Astrocyte (in vitro differentiated cells and primary cell): ENCODE results near the gene GPR68. TPM values are rescaled to one million over a fixed set of nuclear protein-coding genes. Genes with fewer than 3 reads are reported as not detected.
A peak's percentile ranks its signal among the peaks of the same experiment; 100 is the strongest.
"Not testable (repeated sequence)": the region's sequence is repeated elsewhere in the genome, so short reads cannot be mapped to it uniquely, and the experiment has no call there.

Source experiments
- DNase-seq: peaks from one replicate; pipeline ENCODE4 v3.0.0-alpha.2; 2010; ENCODE audit warnings: low read depth
- FAIRE-seq: peaks from 2 replicates; lab custom pipeline; 2011; peaks lifted over from hg19 to GRCh38; lab: Jason Lieb, UNC
- H2AFZ ChIP-seq: 2 replicates; pipeline ENCODE4 v1.6.0; 2012; ENCODE audit warnings: low read depth, low read length, inconsistent platforms
- H3K27ac ChIP-seq: 2 replicates; pipeline ENCODE4 v1.5.1; 2011; ENCODE audit warnings: low read depth, low read length, inconsistent platforms
- H3K27me3 ChIP-seq: 2 replicates; pipeline ENCODE4 v1.6.0; 2011; ENCODE audit warnings: low read length, inconsistent platforms; ENCODE audit not compliant: insufficient read depth
- H3K36me3 ChIP-seq: 2 replicates; pipeline ENCODE4 v1.5.1; 2011; ENCODE audit warnings: low read length, inconsistent platforms; ENCODE audit not compliant: insufficient read depth
- H3K4me1 ChIP-seq: 2 replicates; pipeline ENCODE4 v1.5.1; 2011; ENCODE audit warnings: low read length, inconsistent platforms; ENCODE audit not compliant: insufficient read depth
- H3K4me2 ChIP-seq: 2 replicates; pipeline ENCODE4 v1.6.0; 2012; ENCODE audit warnings: low read length, inconsistent platforms
- H3K4me3 ChIP-seq: 2 replicates; pipeline ENCODE4 v1.5.1; 2011; ENCODE audit warnings: low read depth, mild to moderate bottlenecking, low read length, inconsistent platforms; ENCODE audit not compliant: insufficient read depth
- H3K79me2 ChIP-seq: 2 replicates; pipeline ENCODE4 v1.6.0; 2012; ENCODE audit warnings: mild to moderate bottlenecking, low read length, inconsistent platforms; ENCODE audit not compliant: insufficient read depth
- H3K9ac ChIP-seq: 2 replicates; pipeline ENCODE4 v1.6.0; 2012; ENCODE audit warnings: mild to moderate bottlenecking, low read length, inconsistent platforms
- H3K9me3 ChIP-seq: 2 replicates; pipeline ENCODE4 v1.5.1; 2012; ENCODE audit warnings: low read depth, mild to moderate bottlenecking, low read length, inconsistent platforms; ENCODE audit not compliant: insufficient read depth
- H4K20me1 ChIP-seq: 2 replicates; pipeline ENCODE4 v1.6.0; 2012; ENCODE audit warnings: low read length, inconsistent platforms; ENCODE audit not compliant: insufficient read depth
- H3K27ac Mint-ChIP-seq: one replicate; pipeline ENCODE4 v1.8.0; 2021; ENCODE audit warnings: mild to moderate bottlenecking, mixed read lengths; ENCODE audit not compliant: unreplicated experiment
- H3K27me3 Mint-ChIP-seq: one replicate; pipeline ENCODE4 v1.8.0; 2021; ENCODE audit warnings: low read depth, mixed read lengths; ENCODE audit not compliant: unreplicated experiment
- H3K36me3 Mint-ChIP-seq: one replicate; pipeline ENCODE4 v1.8.0; 2021; ENCODE audit warnings: low read depth, mixed read lengths; ENCODE audit not compliant: unreplicated experiment
- H3K4me1 Mint-ChIP-seq: one replicate; pipeline ENCODE4 v1.8.0; 2021; ENCODE audit warnings: low read depth, mixed read lengths; ENCODE audit not compliant: unreplicated experiment
- H3K4me3 Mint-ChIP-seq: one replicate; pipeline ENCODE4 v1.8.0; 2021; ENCODE audit warnings: mild to moderate bottlenecking, moderate library complexity, mixed read lengths; ENCODE audit not compliant: unreplicated experiment
- H3K9me3 Mint-ChIP-seq: one replicate; pipeline ENCODE4 v1.8.0; 2021; ENCODE audit warnings: mild to moderate bottlenecking, mixed read lengths; ENCODE audit not compliant: unreplicated experiment
- CTCF ChIP-seq: IDR thresholded peaks from 2 replicates; pipeline ENCODE4 v1.5.1; 2011; ENCODE audit warnings: low read depth, mild to moderate bottlenecking, inconsistent platforms, low read length, moderate library complexity; ENCODE audit not compliant: insufficient read depth
- EZH2 ChIP-seq: IDR thresholded peaks from 2 replicates; pipeline ENCODE4 v1.6.1; 2012; ENCODE audit warnings: mild to moderate bottlenecking, low read length, inconsistent platforms; ENCODE audit not compliant: insufficient read depth
- total RNA-seq: library from RNA; stranded (reverse); gene quantifications from 2 replicates; pipeline ENCODE4 v1.2.1, GENCODE V29; 2021

The GPR68 gene
- total RNA-seq, 1 donor from 2014 or later = 0.50 TPM

DNA sequence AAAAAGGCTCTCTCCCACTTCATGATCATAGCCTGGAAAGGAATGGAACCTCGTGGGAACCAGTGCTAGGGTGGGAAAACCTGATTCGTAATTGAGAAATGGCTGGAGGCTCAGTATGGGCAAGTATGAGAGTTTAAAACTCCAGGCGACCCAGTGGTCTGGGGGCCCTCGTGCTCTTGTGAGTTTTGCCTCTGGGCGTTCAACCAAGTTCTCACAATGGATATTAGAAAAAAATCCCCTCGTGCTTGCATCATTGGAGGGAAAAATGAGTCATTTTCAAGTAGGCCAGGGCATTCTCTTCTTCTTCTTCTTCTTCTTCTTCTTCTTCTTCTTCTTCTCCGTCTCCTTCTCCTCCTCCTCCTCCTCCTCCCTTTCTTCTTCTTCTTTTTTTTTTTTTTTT lies 39.0 kb downstream of the GPR68 start:
- Histone ChIP-seq H3K4me1 (no peaks in the 10 kb centered on the region), H3K4me2 (no peak overlapping the region), H3K79me2 (no peaks in the 10 kb centered on the region), H3K27ac (no peak overlapping the region), H3K4me3 (no peak overlapping the region), H3K9ac (no peak overlapping the region), H3K27me3 (no peaks in the 10 kb centered on the region), H4K20me1 (no peaks in the 10 kb centered on the region), H3K36me3 (no peaks in the 10 kb centered on the region), H3K9me3 (no peaks in the 10 kb centered on the region), H2AFZ (no peak overlapping the region)
- TF ChIP-seq EZH2 = no peak
- no peak for TF ChIP-seq CTCF
- Mint-ChIP-seq H3K4me1 (peaks cover 3% of the 10 kb centered on the region), H3K27ac (no peak overlapping the region), H3K36me3 (peaks cover 18% of the 10 kb centered on the region), H3K27me3 (no peaks in the 10 kb centered on the region), H3K4me3 (no peak overlapping the region), H3K9me3 (no peaks in the 10 kb centered on the region)
- FAIRE-seq (no peak), DNase-seq (no peak)

GRCh38 chr14:91204657-91205056 lies 39.8 kb downstream of the GPR68 start:
- H3K4me1 Mint-ChIP-seq = peaks cover 3% of the 10 kb centered on the region
- Histone ChIP-seq H3K4me3 (no peak overlapping the region), H3K79me2 (no peaks in the 10 kb centered on the region), H3K4me2 (no peak overlapping the region), H3K27me3 (no peaks in the 10 kb centered on the region), H3K4me1 (no peaks in the 10 kb centered on the region), H2AFZ (no peak overlapping the region), H4K20me1 (no peaks in the 10 kb centered on the region), H3K27ac (no peak overlapping the region), H3K9ac (no peak overlapping the region), H3K9me3 (no peaks in the 10 kb centered on the region), H3K36me3 (no peaks in the 10 kb centered on the region)
- DNase-seq = no peak
- FAIRE-seq = no peak
- TF ChIP-seq CTCF = no peak
- TF ChIP-seq EZH2 = no peak
- no peak overlapping the region for H3K4me3 Mint-ChIP-seq
- no peak overlapping the region for H3K27ac Mint-ChIP-seq
- H3K36me3 Mint-ChIP-seq = peaks cover 23% of the 10 kb centered on the region
- H3K27me3 Mint-ChIP-seq = no peaks in the 10 kb centered on the region
- no peaks in the 10 kb centered on the region for H3K9me3 Mint-ChIP-seq

GRCh38 chr14:91202234-91202974 lies 42.1 kb downstream of the GPR68 start:
- H3K9me3 Mint-ChIP-seq = no peaks in the 10 kb centered on the region
- FAIRE-seq (no peak), DNase-seq (peak; percentile 48)
- peak overlapping the region; percentile 69 for H3K27ac Mint-ChIP-seq
- H2AFZ ChIP-seq = no peak overlapping the region
- H3K4me1 Mint-ChIP-seq = peaks cover 3% of the 10 kb centered on the region
- no peak overlapping the region for H3K9ac ChIP-seq
- H3K4me2 ChIP-seq = peak overlapping the region; percentile 11
- no peaks in the 10 kb centered on the region for H3K36me3 ChIP-seq
- no peaks in the 10 kb centered on the region for H3K79me2 ChIP-seq
- no peaks in the 10 kb centered on the region for H3K27me3 Mint-ChIP-seq
- H3K9me3 ChIP-seq = no peaks in the 10 kb centered on the region
- H3K4me3 Mint-ChIP-seq = no peak overlapping the region
- no peaks in the 10 kb centered on the region for H4K20me1 ChIP-seq
- H3K27me3 ChIP-seq = no peaks in the 10 kb centered on the region
- peaks cover 30% of the 10 kb centered on the region for H3K36me3 Mint-ChIP-seq
- no peaks in the 10 kb centered on the region for H3K4me1 ChIP-seq
- no peak for TF ChIP-seq EZH2
- no peak for TF ChIP-seq CTCF
- no peak overlapping the region for H3K4me3 ChIP-seq
- H3K27ac ChIP-seq = no peak overlapping the region

GRCh38 chr14:91200802-91201201 lies 43.7 kb downstream of the GPR68 start:
- not testable (repeated sequence) for H3K4me3 Mint-ChIP-seq
- peaks cover 39% of the 10 kb centered on the region for H3K36me3 Mint-ChIP-seq

More at GRCh38 chr14:91200802-91201201, 43.7 kb downstream of the GPR68 start:
- not testable (repeated sequence) for H3K9me3 Mint-ChIP-seq, H3K4me1 Mint-ChIP-seq, H3K4me2 ChIP-seq, H3K9ac ChIP-seq, H2AFZ ChIP-seq, DNase-seq, H3K27ac Mint-ChIP-seq, FAIRE-seq, H3K36me3 ChIP-seq, H3K79me2 ChIP-seq, H3K27me3 Mint-ChIP-seq, H3K27me3 ChIP-seq, H3K4me1 ChIP-seq, H3K4me3 ChIP-seq, H3K9me3 ChIP-seq, H4K20me1 ChIP-seq, H3K27ac ChIP-seq
